OCI-LY3 (cell line): Measurements from ENCODE around the gene DPYD.

Source experiments
- EZH2phosphoT487 ChIP-seq: fragments of 200-600 bp; shearing (Covaris generic); IDR thresholded peaks from 2 replicates; pipeline ENCODE4 v1.6.1; 2018; ENCODE audit warnings: antibody characterized with exemption, mixed run types, low read depth
- TF ChIP-seq, protein P1 (sequence below): fragments of 200-600, 300-600 bp; sonication (generic); IDR thresholded peaks from 2 replicates; pipeline ENCODE4 v1.5.1; 2014; ENCODE audit warnings: antibody characterized with exemption, low read length, low read depth

DNA sequence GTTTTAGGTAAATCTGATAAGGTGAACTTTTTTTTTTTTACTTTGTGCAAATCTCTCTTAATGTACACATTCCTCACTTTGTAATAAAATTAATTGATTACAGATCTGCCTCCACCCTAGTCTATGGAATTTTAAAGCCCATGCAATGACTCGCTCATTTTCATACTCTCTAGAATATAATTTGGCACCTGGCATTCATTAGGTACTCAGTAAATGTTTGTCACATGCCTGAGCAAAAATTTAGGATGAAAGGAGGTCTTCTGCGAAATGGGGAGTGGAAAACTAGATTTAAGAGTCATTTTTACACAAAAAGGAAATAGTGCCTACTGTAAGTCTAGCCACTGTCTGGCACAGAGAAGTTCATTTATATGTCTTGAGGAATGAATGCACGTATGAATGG is 350.1 kb downstream of the DPYD start:
- TF ChIP-seq, protein P1, sequence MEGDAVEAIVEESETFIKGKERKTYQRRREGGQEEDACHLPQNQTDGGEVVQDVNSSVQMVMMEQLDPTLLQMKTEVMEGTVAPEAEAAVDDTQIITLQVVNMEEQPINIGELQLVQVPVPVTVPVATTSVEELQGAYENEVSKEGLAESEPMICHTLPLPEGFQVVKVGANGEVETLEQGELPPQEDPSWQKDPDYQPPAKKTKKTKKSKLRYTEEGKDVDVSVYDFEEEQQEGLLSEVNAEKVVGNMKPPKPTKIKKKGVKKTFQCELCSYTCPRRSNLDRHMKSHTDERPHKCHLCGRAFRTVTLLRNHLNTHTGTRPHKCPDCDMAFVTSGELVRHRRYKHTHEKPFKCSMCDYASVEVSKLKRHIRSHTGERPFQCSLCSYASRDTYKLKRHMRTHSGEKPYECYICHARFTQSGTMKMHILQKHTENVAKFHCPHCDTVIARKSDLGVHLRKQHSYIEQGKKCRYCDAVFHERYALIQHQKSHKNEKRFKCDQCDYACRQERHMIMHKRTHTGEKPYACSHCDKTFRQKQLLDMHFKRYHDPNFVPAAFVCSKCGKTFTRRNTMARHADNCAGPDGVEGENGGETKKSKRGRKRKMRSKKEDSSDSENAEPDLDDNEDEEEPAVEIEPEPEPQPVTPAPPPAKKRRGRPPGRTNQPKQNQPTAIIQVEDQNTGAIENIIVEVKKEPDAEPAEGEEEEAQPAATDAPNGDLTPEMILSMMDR = no peak
- no peak for TF ChIP-seq EZH2phosphoT487
